Urinary bladder (tissue), 4 donors: ENCODE measurements around the gene LHX1. TPM values are rescaled to one million over a fixed set of nuclear protein-coding genes. Genes with fewer than 3 reads are reported as not detected.

ENCODE experiments used
- DNase-seq: peaks from one replicate; pipeline ENCODE4 v3.0.0-alpha.2; 2015; ENCODE audit errors: extremely low spot score
- H3K27ac ChIP-seq: one replicate; pipeline ENCODE4 v1.5.1; 2013; ENCODE audit warnings: low read depth, mild to moderate bottlenecking, moderate library complexity
- H3K36me3 ChIP-seq: one replicate; pipeline ENCODE4 v1.6.1; 2013; ENCODE audit warnings: mild to moderate bottlenecking, moderate library complexity; ENCODE audit not compliant: insufficient read depth
- H3K4me1 ChIP-seq: one replicate; pipeline ENCODE4 v1.6.1; 2013; ENCODE audit warnings: mild to moderate bottlenecking, moderate library complexity; ENCODE audit not compliant: insufficient read depth
- H3K4me3 ChIP-seq: one replicate; pipeline ENCODE4 v1.5.1; 2013; ENCODE audit warnings: low read depth, low read length
- WGBS: extraction: QIAGEN DNeasy Blood & Tissue Kit; methylation state at CpG from one replicate; pipeline ENCODE4 v1.1.7; 2013; 5-methylcytosine and 5-hydroxymethylcytosine counted together
- polyA plus RNA-seq: library from polyadenylated mRNA; stranded (reverse); fragments of 200-250 nt; gene quantifications from one replicate; pipeline ENCODE4 v1.2.3, GENCODE V29; 2013
- small RNA-seq: library from RNA; depleted of rRNA; stranded (forward); fragments of <200 nt; gene quantifications from one replicate; pipeline ENCODE3, GENCODE V24; 2014
- total RNA-seq: library from RNA; depleted of rRNA; stranded (reverse); fragments of >200 nt; gene quantifications from one replicate; pipeline ENCODE4 v1.2.3, GENCODE V29; 2014
- donor health status: healthy with polysubstance abuse.
- donor health status: healthy.

LHX1 gene
- total and polyA plus RNA-seq, 2 donors, result 0.05 TPM; not detected in 1

- DNase-seq, result no peak
- WGBS, result 77% methylated on average over 4 of the region's 4 CpGs
- no peak overlapping the region for H3K27ac ChIP-seq
- no peaks in the 10 kb centered on the region for H3K4me1 ChIP-seq
- no peaks in the 10 kb centered on the region for H3K36me3 ChIP-seq
- H3K4me3 ChIP-seq, result no peak overlapping the region
Observed at GRCh38 chr17:36979565-36979941, 42.3 kb downstream of the LHX1 start.

- no peak for DNase-seq
- 29% methylated on average over 2 of the region's 2 CpGs for WGBS
- no peaks in the 10 kb centered on the region for H3K4me1 ChIP-seq
- no peak overlapping the region for H3K27ac ChIP-seq
- no peaks in the 10 kb centered on the region for H3K36me3 ChIP-seq
- H3K4me3 ChIP-seq, result no peak overlapping the region
Observed at GRCh38 chr17:36980280-36980761, 43.0 kb downstream of the LHX1 start.

GRCh38 chr17:36983618-36984017 is 46.3 kb downstream of the LHX1 start:
- no peak overlapping the region for H3K4me3 ChIP-seq
- DNase-seq, result no peak
- H3K27ac ChIP-seq, result no peak overlapping the region
- no peaks in the 10 kb centered on the region for H3K4me1 ChIP-seq
- H3K36me3 ChIP-seq, result no peaks in the 10 kb centered on the region

- no peak overlapping the region for H3K27ac ChIP-seq
- H3K36me3 ChIP-seq, result peaks cover 1% of the 10 kb centered on the region
- H3K4me1 ChIP-seq, result no peaks in the 10 kb centered on the region
- no peak overlapping the region for H3K4me3 ChIP-seq
- 87% methylated on average over 6 of the region's 6 CpGs for WGBS
- no peak for DNase-seq
Observed at GRCh38 chr17:36989173-36989572, 51.9 kb downstream of the LHX1 start.

GRCh38 chr17:36992701-36993100 is 55.4 kb downstream of the LHX1 start:
- WGBS, result 93% methylated on average over 2 of the region's 2 CpGs
- Histone ChIP-seq H3K36me3 (peaks cover 7% of the 10 kb centered on the region), H3K27ac (no peak overlapping the region)

GRCh38 chr17:36993227-36993626 is 56.0 kb downstream of the LHX1 start:
- DNase-seq, result no peak
- Histone ChIP-seq H3K27ac (no peak overlapping the region), H3K4me3 (no peak overlapping the region), H3K36me3 (peaks cover 8% of the 10 kb centered on the region), H3K4me1 (no peaks in the 10 kb centered on the region)

More at GRCh38 chr17:36992701-36993100, 55.4 kb downstream of the LHX1 start:
- DNase-seq, result no peak
- H3K4me3 ChIP-seq, result no peak overlapping the region
- no peaks in the 10 kb centered on the region for H3K4me1 ChIP-seq

Small RNA genes within 50 kb of the gene (small RNA-seq; reads per million reads assigned to genes)
- gene AC243773.2, result not detected

Other genes starting within 250 kb of the LHX1 start
- gene AATF, start 11.5 kb downstream of the LHX1 start, total RNA-seq, result 11.3 TPM
- gene AATF, start 11.5 kb downstream of the LHX1 start, polyA plus RNA-seq, result 46.0 TPM